Astrocyte of the spinal cord (primary cell): ENCODE measurements around the gene CYB561A3.
"Not testable (repeated sequence)": the region's sequence is repeated elsewhere in the genome, so short reads cannot be mapped to it uniquely, and the experiment has no call there.

Experiments used
- DNase-seq: peaks from one replicate; pipeline ENCODE4 v3.0.0; 2011; ENCODE audit warnings: low read depth, low spot score
- H3K4me3 ChIP-seq: 2 replicates; pipeline ENCODE4 v1.5.1; 2011; ENCODE audit warnings: low read depth, mild to moderate bottlenecking, low read length, moderate library complexity
- CTCF ChIP-seq: IDR thresholded peaks from 2 replicates; pipeline ENCODE4 v1.5.1; 2012; ENCODE audit warnings: low read depth, mild to moderate bottlenecking, low read length, inconsistent platforms
- in situ Hi-C: cut with HindIII; loops from 2 replicates; pipeline ENCODE4 v1.10.0; 2017; ENCODE audit warnings: low sequenced_read_pairs

Gene CYB561A3

GRCh38 chr11:61401573-61401972, 39.9 kb upstream of the CYB561A3 start:
- in situ Hi-C loops: no loop called here
- TF ChIP-seq CTCF: no peak
- H3K4me3 ChIP-seq: no peak overlapping the region
- no peak for DNase-seq

DNA sequence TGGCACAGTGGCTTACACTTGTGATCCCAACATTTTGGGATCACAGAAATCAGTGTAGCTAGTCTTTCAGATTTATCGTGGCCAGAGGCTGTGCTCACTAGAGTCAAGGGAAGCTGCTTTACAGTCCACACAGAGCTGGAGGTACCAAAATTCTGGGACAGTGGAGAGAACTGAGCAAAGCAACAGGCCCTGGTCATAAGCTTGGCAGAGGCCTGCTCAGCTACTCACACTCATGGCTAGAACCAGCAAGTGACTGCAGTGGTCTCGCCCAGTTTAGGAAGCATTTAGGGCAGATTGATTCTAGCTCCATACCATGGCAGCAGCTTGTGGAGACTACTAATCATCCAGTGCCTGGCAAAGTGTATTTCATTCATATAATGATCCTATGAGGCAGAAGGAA, 39.5 kb upstream of the CYB561A3 start:
- no peak for DNase-seq
- no peak for TF ChIP-seq CTCF
- no peak overlapping the region for H3K4me3 ChIP-seq
- in situ Hi-C loops: no loop called here

- no peak for DNase-seq
- peak overlapping the region; percentile 70 for H3K4me3 ChIP-seq
- peak; percentile 27 for TF ChIP-seq CTCF
- in situ Hi-C loops: no loop called here
These were observed 31.4 kb upstream of the CYB561A3 start for GRCh38 chr11:61392981-61393595.

GRCh38 chr11:61390161-61390560, 28.5 kb upstream of the CYB561A3 start:
- DNase-seq: no peak
- no peak for TF ChIP-seq CTCF
- H3K4me3 ChIP-seq: no peak overlapping the region
- in situ Hi-C loops: no loop called here

DNA sequence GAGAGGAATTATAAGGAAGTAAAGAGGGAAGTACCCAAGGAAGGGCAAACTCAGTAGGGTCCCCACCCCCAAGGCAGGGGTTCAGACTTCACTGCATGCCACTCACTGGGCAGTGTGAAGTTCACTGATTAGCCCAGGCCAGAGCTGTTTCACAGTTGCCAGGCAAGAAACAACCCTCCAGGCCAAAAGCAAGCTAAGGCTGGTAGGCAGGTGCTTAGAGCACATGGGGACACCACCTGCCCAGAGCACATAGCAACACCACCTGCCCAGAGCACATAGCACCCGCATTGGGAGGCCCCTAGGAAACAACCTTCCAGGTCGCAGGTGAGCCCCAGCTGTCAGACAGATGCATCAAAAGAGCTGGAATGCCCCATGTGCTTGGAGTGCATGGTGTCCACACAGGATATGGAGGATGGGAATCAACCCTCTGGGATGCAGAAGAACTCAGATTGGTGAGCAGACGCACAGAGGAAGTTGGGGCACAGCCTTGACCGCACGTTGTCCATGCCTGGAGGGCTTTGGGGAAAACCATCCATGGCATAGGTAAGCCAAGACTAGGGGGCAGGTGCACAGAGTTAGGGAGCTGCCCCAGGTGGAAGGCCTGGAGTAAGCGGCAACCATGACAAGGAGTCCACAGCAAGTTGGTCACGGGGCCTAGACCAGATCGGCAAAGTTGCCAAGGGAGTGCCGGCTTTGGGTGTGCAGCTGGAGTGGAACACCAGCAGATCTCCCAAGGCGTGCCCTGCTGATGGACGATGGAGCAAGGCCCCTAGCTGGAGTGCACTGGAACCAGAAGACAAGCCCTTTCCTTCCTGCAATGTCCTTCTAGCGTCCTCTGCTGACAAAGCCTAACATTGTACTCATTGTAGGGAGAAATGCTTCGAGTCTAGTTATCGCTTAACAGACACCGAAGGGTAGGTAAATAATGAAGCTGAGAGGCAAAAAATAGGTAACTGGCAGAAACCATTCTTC, 22.9 kb upstream of the CYB561A3 start:
- in situ Hi-C loops: no loop called here
- no peak for DNase-seq
- peak; percentile 36 for TF ChIP-seq CTCF
- no peak overlapping the region for H3K4me3 ChIP-seq

DNA sequence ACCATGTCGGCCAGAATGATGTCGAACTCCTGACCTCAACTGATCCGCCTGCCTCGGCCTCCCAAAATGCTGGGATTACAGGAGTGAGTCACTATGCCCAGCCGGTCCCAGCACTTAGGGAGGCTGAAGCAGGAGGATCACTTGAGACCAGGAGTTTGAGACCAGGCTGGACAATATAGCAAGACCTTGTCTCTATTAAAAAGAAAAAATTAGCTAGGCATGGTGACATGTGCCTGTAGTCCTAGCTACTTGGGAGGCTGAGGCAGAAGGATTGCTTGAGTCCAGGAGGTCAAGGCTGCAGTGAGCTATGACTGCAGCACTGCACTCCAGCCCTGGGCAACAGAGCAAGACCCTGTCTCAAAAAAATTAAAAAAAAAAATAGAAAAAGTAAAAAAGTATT, 22.2 kb upstream of the CYB561A3 start:
- DNase-seq, in situ Hi-C loops, H3K4me3 ChIP-seq: not testable (repeated sequence)

GRCh38 chr11:61380884-61381283, 19.2 kb upstream of the CYB561A3 start:
- DNase-seq: no peak

More at GRCh38 chr11:61380884-61381283, 19.2 kb upstream of the CYB561A3 start:
- no peak for TF ChIP-seq CTCF
- in situ Hi-C loops: no loop called here
- H3K4me3 ChIP-seq: no peak overlapping the region
